ENCODE data around the gene SUGCT. TPM values are rescaled to one million over a fixed set of nuclear protein-coding genes. Genes with fewer than 3 reads are reported as not detected.

The SUGCT gene
- total RNA-seq, 1 experiment from 2014 or later, result 5.4 TPM

GRCh38 chr7:40634118-40634517 is 499.3 kb downstream of the SUGCT start:
- H3K9me3 ChIP-seq (ENCODE audit: control insufficient read depth, low read depth, low read length), result no peaks in the 10 kb centered on the region
- H2AK5ac ChIP-seq (ENCODE audit: insufficient read length, low read length), result no peak overlapping the region
- no peak overlapping the region for H2BK120ac ChIP-seq (ENCODE audit: low read depth, low read length, poor library complexity, severe bottlenecking)
- no peak for TF ChIP-seq CTCF (conservative IDR thresholded peaks at IDR 0.05)
- H3K4me1 Mint-ChIP-seq, result no peaks in the 10 kb centered on the region
- H3K23ac ChIP-seq (ENCODE audit: insufficient read length, low read depth, low read length), result no peak overlapping the region
- H2BK20ac ChIP-seq (ENCODE audit: low read depth, low read length, poor library complexity, severe bottlenecking), result no peak overlapping the region
- no peak overlapping the region for H3K4me3 Mint-ChIP-seq
- H3K23me2 ChIP-seq (ENCODE audit: insufficient read length, low read depth, low read length, poor library complexity, severe bottlenecking), result no peaks in the 10 kb centered on the region
- H3K9me3 Mint-ChIP-seq, result no peaks in the 10 kb centered on the region
- H3K14ac ChIP-seq (ENCODE audit: insufficient read depth, low read length), result no peak overlapping the region
- H3K27ac Mint-ChIP-seq, result no peak overlapping the region
- no peak overlapping the region for H4K5ac ChIP-seq (ENCODE audit: insufficient read length, low read depth, low read length)
- no peak overlapping the region for H3T11ph ChIP-seq (ENCODE audit: low read length)
- no peak overlapping the region for H3K4ac ChIP-seq (ENCODE audit: low read depth, low read length)
- H3K27ac ChIP-seq (ENCODE audit: insufficient read length, low read depth, low read length), result no peak overlapping the region
- no peak overlapping the region for H4K8ac ChIP-seq (replicated peaks; ENCODE audit: insufficient read length, low read depth, low read length)
- H3K4me2 ChIP-seq (ENCODE audit: insufficient read depth, insufficient read length, low read length), result no peak overlapping the region
- no peak overlapping the region for H3K9ac ChIP-seq (ENCODE audit: extremely low read depth, insufficient read length, low read length)
- no peaks in the 10 kb centered on the region for H4K20me1 ChIP-seq (ENCODE audit: control insufficient read depth, insufficient read depth, insufficient read length)
- H3K27me3 ChIP-seq (ENCODE audit: insufficient read depth, low read length), result no peaks in the 10 kb centered on the region
- no peaks in the 10 kb centered on the region for H3K4me1 ChIP-seq (ENCODE audit: insufficient read depth, low read length)
- no peak overlapping the region for H3K18ac ChIP-seq (ENCODE audit: insufficient read length, low read depth, low read length)
- no peak for DNase-seq
- no CpG with 5 or more reads among the region's 8 CpGs for WGBS (ENCODE audit: extremely low coverage, insufficient read length, low lambda C conversion rate)
- H2BK5ac ChIP-seq (ENCODE audit: insufficient read length, low read length), result no peak overlapping the region
- H3K36me3 Mint-ChIP-seq (ENCODE audit: insufficient read depth in 1 of 3, low read depth in 3 of 3), result no peaks in the 10 kb centered on the region
- H2BK15ac ChIP-seq (ENCODE audit: low read depth, low read length), result no peak overlapping the region
- H3K79me1 ChIP-seq (ENCODE audit: insufficient read depth, low read depth, low read length, poor library complexity, severe bottlenecking), result no peaks in the 10 kb centered on the region
- H3K27me3 Mint-ChIP-seq (ENCODE audit: low read depth), result no peaks in the 10 kb centered on the region
- no peak overlapping the region for H4K91ac ChIP-seq (ENCODE audit: insufficient read length, low read depth, low read length)
- no peak overlapping the region for H3K56ac ChIP-seq (ENCODE audit: insufficient read length, low read depth, low read length)
- no peaks in the 10 kb centered on the region for H3K79me2 ChIP-seq (ENCODE audit: insufficient read depth, low read length)
- no peak overlapping the region for H2AFZ ChIP-seq (ENCODE audit: low read length)
- H2BK12ac ChIP-seq (ENCODE audit: insufficient read length, low read depth, low read length), result no peak overlapping the region
